CMK (cell line): ENCODE results near the gene HCFC2.
"Not testable (repeated sequence)": the region's sequence is repeated elsewhere in the genome, so short reads cannot be mapped to it uniquely, and the experiment has no call there.

Experiments
- DNase-seq: peaks from one replicate; pipeline ENCODE4 v3.0.0-alpha.2; 2010; ENCODE audit warnings: low read depth

Gene HCFC2

GRCh38 chr12:104057771-104058197, 6.5 kb upstream of the HCFC2 start:
- no peak for DNase-seq

GRCh38 chr12:104058802-104059201, 5.5 kb upstream of the HCFC2 start:
- no peak for DNase-seq

GRCh38 chr12:104059963-104060362, 4.4 kb upstream of the HCFC2 start:
- DNase-seq: no peak

- DNase-seq: no peak
These were observed 3.5 kb upstream of the HCFC2 start for GRCh38 chr12:104060791-104061190.

GRCh38 chr12:104063712-104064030, 660 bp upstream of the HCFC2 start:
- no peak for DNase-seq

- DNase-seq: no peak
These were observed 604 bp downstream of the HCFC2 start for GRCh38 chr12:104064842-104065427.

GRCh38 chr12:104072099-104072498, 7.8 kb downstream of the HCFC2 start:
- no peak for DNase-seq

- no peak for DNase-seq
These were observed 9.4 kb downstream of the HCFC2 start for GRCh38 chr12:104073699-104074098.

GRCh38 chr12:104079024-104079423, 14.7 kb downstream of the HCFC2 start:
- no peak for DNase-seq

- DNase-seq: no peak
These were observed 16.4 kb downstream of the HCFC2 start for GRCh38 chr12:104080764-104081163.

GRCh38 chr12:104083769-104084475, 19.6 kb downstream of the HCFC2 start:
- DNase-seq: no peak

GRCh38 chr12:104090685-104091084, 26.4 kb downstream of the HCFC2 start:
- DNase-seq: no peak

GRCh38 chr12:104091136-104091535, 26.8 kb downstream of the HCFC2 start:
- DNase-seq: no peak

- no peak for DNase-seq
These were observed 30.0 kb downstream of the HCFC2 start for GRCh38 chr12:104094284-104094683.

- DNase-seq: no peak
These were observed 31.0 kb downstream of the HCFC2 start for GRCh38 chr12:104095289-104095688.

- no peak for DNase-seq
These were observed 33.6 kb downstream of the HCFC2 start for GRCh38 chr12:104097954-104098353.

- no peak for DNase-seq
These were observed 41.1 kb downstream of the HCFC2 start for GRCh38 chr12:104105461-104105860.

GRCh38 chr12:104106965-104107364, 42.6 kb downstream of the HCFC2 start:
- DNase-seq: no peak

GRCh38 chr12:104108755-104109445, 44.6 kb downstream of the HCFC2 start:
- peak; percentile 49 for DNase-seq

GRCh38 chr12:104109446-104110271, 45.3 kb downstream of the HCFC2 start:
- no peak for DNase-seq

GRCh38 chr12:104114834-104115586, 50.7 kb downstream of the HCFC2 start:
- not testable (repeated sequence) for DNase-seq

GRCh38 chr12:104115587-104115975, 51.2 kb downstream of the HCFC2 start:
- DNase-seq: no peak
